C4-2B (cell line): ENCODE data around the gene CBX7.

Experiments used
- H3K27ac ChIP-seq: fragments of 450-650 bp; 2 replicates; pipeline ENCODE4 v1.5.1; 2017
- CTCF ChIP-seq: fragments of 450-650 bp; conservative IDR thresholded peaks from 2 replicates; pipeline ENCODE4 v1.5.1; 2017; ENCODE audit warnings: mild to moderate bottlenecking
- ZFX ChIP-seq: fragments of 450-650 bp; IDR thresholded peaks from 2 replicates; pipeline ENCODE4 v1.6.1; 2017

Gene CBX7

DNA sequence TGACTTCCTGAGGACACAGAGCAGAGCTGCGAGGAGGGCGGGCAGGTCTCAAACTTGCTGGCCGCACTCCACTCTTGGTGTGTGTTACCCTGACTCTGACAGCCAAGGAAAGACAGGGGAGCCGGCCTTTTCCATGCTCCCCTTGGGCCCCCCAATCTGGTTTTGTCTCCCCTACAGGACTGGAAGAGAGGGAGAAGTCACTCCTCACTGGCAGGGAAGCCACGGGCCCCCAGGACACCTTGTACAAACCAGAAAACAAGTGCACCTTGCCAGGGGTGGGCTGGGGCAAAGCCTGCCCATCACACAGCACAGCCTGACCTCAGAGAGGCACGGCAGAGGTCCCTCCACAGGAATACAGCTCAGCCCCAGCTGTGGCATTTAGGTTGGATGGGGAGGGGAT is 20.2 kb downstream of the CBX7 start:
- no peak overlapping the region for H3K27ac ChIP-seq
- TF ChIP-seq ZFX = no peak
- no peak for TF ChIP-seq CTCF

- no peak overlapping the region for H3K27ac ChIP-seq
- TF ChIP-seq CTCF (no peak), ZFX (no peak)
Measured at GRCh38 chr22:39130892-39131855, 21.3 kb downstream of the CBX7 start.

DNA sequence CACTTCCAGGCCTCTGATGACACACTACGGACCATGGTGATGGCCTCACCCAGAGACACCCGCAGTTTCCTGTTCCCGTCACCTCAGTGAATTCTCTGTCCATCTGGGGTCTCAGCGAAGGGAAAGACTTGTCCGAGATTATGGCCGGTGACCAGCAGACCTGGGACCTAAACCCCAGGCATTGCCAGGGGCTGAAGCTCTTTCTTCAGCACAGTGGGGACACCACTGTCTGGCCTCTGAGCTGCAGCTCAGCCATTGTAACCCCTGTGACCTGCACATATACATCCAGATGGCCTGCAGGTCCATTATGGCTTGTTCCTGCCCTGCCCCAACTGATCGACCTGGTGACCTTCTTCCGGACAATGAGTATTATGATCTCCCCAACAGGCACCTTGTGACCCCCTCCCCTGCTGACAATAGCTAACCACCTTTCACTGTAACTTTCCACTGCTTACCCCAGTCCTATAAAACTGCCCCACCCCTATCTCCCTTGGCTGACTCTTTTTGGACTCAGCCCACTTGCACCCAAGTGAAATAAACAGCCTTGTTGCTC is 22.3 kb downstream of the CBX7 start:
- no peak for TF ChIP-seq CTCF
- TF ChIP-seq ZFX = no peak

DNA sequence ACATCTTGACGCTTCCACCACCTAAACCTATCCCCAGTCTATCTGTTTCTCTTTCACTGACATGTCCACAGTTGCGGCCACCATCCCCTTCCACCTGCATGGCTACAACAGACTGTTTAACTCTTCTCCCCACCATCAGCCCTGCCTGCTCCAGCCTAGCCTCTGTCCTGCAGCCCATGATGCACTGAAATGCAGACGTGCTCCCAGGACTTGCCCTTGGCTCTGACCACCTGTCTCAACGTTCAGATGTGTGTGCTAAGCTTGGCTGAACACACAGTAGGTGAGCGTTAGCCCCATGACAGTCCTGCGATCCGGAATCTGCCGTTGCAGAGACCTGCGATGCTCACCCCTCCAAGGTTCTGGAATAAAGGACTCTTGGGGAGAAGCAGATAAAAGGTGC is 22.7 kb downstream of the CBX7 start:
- H3K27ac ChIP-seq = no peak overlapping the region
- TF ChIP-seq CTCF = no peak

More for the DNA sequence above, 22.3 kb downstream of the CBX7 start:
- H3K27ac ChIP-seq = no peak overlapping the region

- no peak overlapping the region for H3K27ac ChIP-seq
- no peak for TF ChIP-seq ZFX
- no peak for TF ChIP-seq CTCF
Measured at GRCh38 chr22:39129081-39129480, 23.4 kb downstream of the CBX7 start.

- no peak for TF ChIP-seq ZFX
- TF ChIP-seq CTCF = no peak
- H3K27ac ChIP-seq = no peak overlapping the region
Measured at GRCh38 chr22:39128508-39128907, 24.0 kb downstream of the CBX7 start.

DNA sequence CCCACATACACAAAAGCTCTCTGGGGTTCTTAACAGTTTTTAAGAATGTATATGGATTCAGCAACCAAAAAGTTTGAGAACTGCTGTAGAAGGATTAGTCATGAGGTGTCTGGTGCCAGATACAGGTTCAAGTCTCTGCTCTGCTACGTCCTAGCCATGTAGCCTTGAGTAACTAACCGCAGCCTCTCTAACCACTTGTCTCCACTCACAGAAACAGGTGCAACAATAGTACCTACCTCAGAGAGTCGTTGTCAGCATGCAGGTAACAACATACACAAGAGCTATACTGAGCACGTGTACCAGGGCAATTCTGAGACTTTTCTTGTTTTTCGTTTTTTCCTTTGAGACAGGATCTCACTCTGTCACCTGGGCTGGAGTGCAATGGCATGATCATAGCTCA is 26.9 kb downstream of the CBX7 start:
- TF ChIP-seq ZFX (no peak), CTCF (no peak)
- no peak overlapping the region for H3K27ac ChIP-seq
